Tibial artery (tissue), 4 donors: Measurements from ENCODE around the gene UGT8.

Experiments
- DNase-seq, 2 donors: peaks; one replicate each; pipeline ENCODE4 v3.0.0-alpha.2; 2019
- H3K27ac ChIP-seq, 2 donors: fragments of 200-600 bp; sonication (generic) in 1 of 2; 1 replicate in 1 of 2; 2 replicates in 1 of 2; pipeline ENCODE4 v1.5.1; 2018 to 2019; ENCODE audit warnings: mild to moderate bottlenecking in 1 of 2
- H3K27me3 ChIP-seq, 2 donors: fragments of 200-600 bp; sonication (generic) in 1 of 2; one replicate each; pipeline versions ENCODE4 v1.5.1 to v1.6.0; 2016 to 2019
- H3K36me3 ChIP-seq, 3 donors: fragments of 200-600 bp; sonication (generic) in 2 of 3; one replicate each; pipeline ENCODE4 v1.5.1; 2016 to 2019; ENCODE audit warnings: mild to moderate bottlenecking in 2 of 3
- H3K4me1 ChIP-seq, 4 donors: fragments of 200-600 bp; sonication (generic) in 2 of 4; 1 replicate in 3 of 4; 2 replicates in 1 of 4; pipeline ENCODE4 v1.5.1; 2016 to 2019
- H3K4me3 ChIP-seq, 2 donors: fragments of 200-600 bp; sonication (generic) in 1 of 2; 1 replicate in 1 of 2; 2 replicates in 1 of 2; pipeline ENCODE4 v1.5.1; 2018 to 2019; ENCODE audit warnings: mild to moderate bottlenecking in 2 of 2
- H3K9me3 ChIP-seq, 3 donors: fragments of 200-600 bp; sonication (generic) in 1 of 3; one replicate each; pipeline ENCODE4 v1.5.1; 2016 to 2019
- CTCF ChIP-seq, 2 experiments: fragments of 200-600 bp in 1 of 2; fragments of 450-650 bp in 1 of 2; IDR thresholded peaks; one replicate each; pipeline ENCODE4 v1.5.1; 2017 to 2019; ENCODE audit warnings: antibody characterized with exemption in 2 of 2, mild to moderate bottlenecking in 1 of 2, moderate library complexity in 1 of 2
- intact Hi-C: fragments of 100-400 bp; cut with DNase I; formaldehyde crosslinking; loops from one replicate; pipeline ENCODE4 v1.15.0; 2023; ENCODE audit warnings: low total_unique reads

UGT8 gene

GRCh38 chr4:114600672-114601071, 2.1 kb downstream of the UGT8 start:
- no peak overlapping the region for H3K27ac ChIP-seq
- no peaks in the 10 kb centered on the region for H3K36me3 ChIP-seq
- intact Hi-C loops: no loop called here
- H3K4me1 ChIP-seq: peaks cover 0 to 22% (median 15%) of the 10 kb centered on the region in 4 donors
- H3K4me3 ChIP-seq: no peak overlapping the region
- H3K27me3 ChIP-seq: peaks cover 0 to 16% of the 10 kb centered on the region in 2 donors
- DNase-seq: no peak
- no peaks in the 10 kb centered on the region for H3K9me3 ChIP-seq
- TF ChIP-seq CTCF (IDR thresholded peaks at IDR 0.05): no peak

DNA sequence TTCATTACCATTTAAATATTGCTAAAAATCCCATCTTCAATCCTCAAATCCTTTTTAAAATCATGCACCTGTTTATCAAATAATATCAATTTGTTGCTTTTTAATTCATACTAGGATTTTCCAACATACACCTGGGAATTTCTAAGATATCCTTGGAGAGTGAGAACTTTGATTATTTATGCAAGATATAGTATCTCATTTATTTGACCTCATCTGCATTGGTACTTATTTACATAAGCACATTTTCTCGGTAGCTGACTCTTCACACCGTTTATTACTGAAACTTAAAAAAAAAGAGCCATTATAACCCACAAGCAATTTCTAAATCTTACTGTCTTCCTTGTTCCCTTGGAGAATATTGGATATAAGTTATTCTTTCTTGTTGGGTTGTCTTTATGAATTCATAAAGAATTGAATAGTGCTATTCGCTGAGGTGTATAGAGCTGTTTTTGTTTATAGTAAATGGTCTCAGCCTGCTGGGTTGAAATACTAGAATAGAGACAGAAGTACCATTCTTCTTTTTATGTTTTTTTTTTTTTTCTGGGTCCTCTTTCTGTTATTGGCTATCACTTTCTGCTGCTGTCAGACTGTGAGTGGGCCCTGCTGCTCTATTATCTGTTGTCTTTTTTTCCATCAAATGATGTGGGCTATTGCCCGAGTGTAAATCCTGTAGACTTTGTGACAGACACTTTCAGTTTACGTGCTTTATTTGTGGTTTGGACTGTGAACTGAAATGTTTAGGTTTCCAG, 2.9 kb downstream of the UGT8 start:
- Histone ChIP-seq H3K9me3 (no peaks in the 10 kb centered on the region), H3K4me3 (no peak overlapping the region), H3K27me3 (peaks cover 0 to 16% of the 10 kb centered on the region in 2 donors), H3K4me1 (peaks cover 0 to 22% (median 15%) of the 10 kb centered on the region in 4 donors), H3K36me3 (no peaks in the 10 kb centered on the region), H3K27ac (no peak overlapping the region)
- intact Hi-C loops: no loop called here
- DNase-seq: no peak
- TF ChIP-seq CTCF (IDR thresholded peaks at IDR 0.05): no peak

GRCh38 chr4:114603497-114603896, 4.9 kb downstream of the UGT8 start:
- peaks cover 0 to 9% of the 10 kb centered on the region in 2 donors for H3K27me3 ChIP-seq
- no peak overlapping the region for H3K27ac ChIP-seq
- TF ChIP-seq CTCF (IDR thresholded peaks at IDR 0.05): no peak
- H3K4me3 ChIP-seq: no peak overlapping the region
- no peaks in the 10 kb centered on the region for H3K36me3 ChIP-seq
- H3K9me3 ChIP-seq: no peaks in the 10 kb centered on the region
- DNase-seq: no peak
- intact Hi-C loops: no loop called here
- H3K4me1 ChIP-seq: peaks cover 0 to 13% (median 11%) of the 10 kb centered on the region in 4 donors

DNA sequence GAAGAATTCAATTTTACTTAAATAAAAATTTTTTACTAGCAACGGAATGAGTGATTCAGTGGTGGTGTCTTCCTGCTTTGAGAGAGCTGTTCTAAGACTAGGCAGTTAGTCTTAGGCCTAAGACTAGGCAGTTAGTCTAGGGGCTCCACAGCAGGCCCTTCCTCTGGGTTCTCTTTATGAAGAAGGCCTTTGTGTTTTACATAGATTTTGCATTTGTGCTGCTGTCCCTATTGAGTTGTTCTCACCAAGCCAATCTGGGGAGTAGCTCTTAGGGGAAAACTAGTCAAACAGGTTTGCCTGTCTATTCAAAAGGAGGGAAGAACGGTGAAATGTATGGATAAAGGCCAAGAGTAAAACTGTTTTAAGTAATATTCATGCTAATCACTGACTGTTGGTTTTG, 7.6 kb downstream of the UGT8 start:
- Histone ChIP-seq H3K27me3 (no peaks in the 10 kb centered on the region), H3K4me1 (no peaks in the 10 kb centered on the region), H3K27ac (no peak overlapping the region), H3K9me3 (no peaks in the 10 kb centered on the region), H3K36me3 (no peaks in the 10 kb centered on the region), H3K4me3 (no peak overlapping the region)
- no peak for TF ChIP-seq CTCF (IDR thresholded peaks at IDR 0.05)
- intact Hi-C loops: no loop called here
- no peak for DNase-seq

DNA sequence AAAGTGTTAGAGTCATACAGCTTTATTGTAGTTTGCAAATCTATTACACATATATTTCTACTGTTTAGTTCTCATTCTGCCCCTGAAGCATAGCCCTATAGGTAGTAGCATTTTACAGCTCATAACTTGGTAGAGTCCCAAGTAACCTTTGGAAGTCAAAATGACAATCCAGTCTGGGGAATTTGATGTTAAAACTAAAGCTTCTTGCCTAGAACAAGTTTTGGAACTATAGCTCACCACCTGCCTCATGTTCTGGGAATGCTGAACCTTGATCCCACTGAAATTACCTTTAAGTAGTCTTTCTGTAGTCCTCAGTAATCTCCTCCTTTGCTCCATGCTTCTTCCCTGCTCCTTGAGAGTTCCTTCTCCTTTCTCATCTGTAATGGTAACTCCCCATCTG, 8.4 kb downstream of the UGT8 start:
- H3K27me3 ChIP-seq: no peaks in the 10 kb centered on the region
- H3K36me3 ChIP-seq: no peaks in the 10 kb centered on the region
- intact Hi-C loops: no loop called here
- H3K27ac ChIP-seq: no peak overlapping the region
- no peak for TF ChIP-seq CTCF (IDR thresholded peaks at IDR 0.05)
- no peaks in the 10 kb centered on the region for H3K9me3 ChIP-seq
- no peaks in the 10 kb centered on the region for H3K4me1 ChIP-seq
- no peak for DNase-seq
- no peak overlapping the region for H3K4me3 ChIP-seq
